ENCODE measurements around the gene CCDC136.

CCDC136 gene

GRCh38 chr7:128862571-128863432, 71.0 kb downstream of the CCDC136 start, which contains the start of gene ATP6V1F:
ATP6V1F (plus strand) TSS chr7:128862856; CDS start chr7:128862905, 49 bp downstream.
- peak; percentile 99 to 100 (median 99) for DNase-seq (ENCODE audit: low read depth in 2 of 3, low spot score in 2 of 3)

- peak in 1 of 3 experiments; percentile 12 for DNase-seq (ENCODE audit: low read depth in 2 of 3, low spot score in 2 of 3)
Measured at GRCh38 chr7:128863433-128863989, 71.7 kb downstream of the CCDC136 start.

DNA sequence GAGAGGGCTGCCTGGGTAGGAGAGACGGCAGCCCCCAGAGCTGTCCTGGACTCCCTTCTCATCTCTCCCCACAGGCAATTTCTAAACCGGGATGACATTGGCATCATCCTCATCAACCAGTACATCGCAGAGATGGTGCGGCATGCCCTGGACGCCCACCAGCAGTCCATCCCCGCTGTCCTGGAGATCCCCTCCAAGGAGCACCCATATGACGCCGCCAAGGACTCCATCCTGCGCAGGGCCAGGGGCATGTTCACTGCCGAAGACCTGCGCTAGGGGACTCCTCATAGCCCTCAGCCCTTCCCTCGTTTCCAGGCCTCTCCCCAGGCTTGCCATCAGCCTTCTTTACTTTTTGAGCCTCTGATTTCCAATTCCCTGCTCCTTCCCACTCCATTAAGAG, 73.5 kb downstream of the CCDC136 start:
- DNase-seq (ENCODE audit: low read depth in 2 of 3, low spot score in 2 of 3), result no peak

GRCh38 chr7:128865996-128866877, 74.5 kb downstream of the CCDC136 start:
- DNase-seq (ENCODE audit: low read depth in 2 of 3, low spot score in 2 of 3), result no peak

DNA sequence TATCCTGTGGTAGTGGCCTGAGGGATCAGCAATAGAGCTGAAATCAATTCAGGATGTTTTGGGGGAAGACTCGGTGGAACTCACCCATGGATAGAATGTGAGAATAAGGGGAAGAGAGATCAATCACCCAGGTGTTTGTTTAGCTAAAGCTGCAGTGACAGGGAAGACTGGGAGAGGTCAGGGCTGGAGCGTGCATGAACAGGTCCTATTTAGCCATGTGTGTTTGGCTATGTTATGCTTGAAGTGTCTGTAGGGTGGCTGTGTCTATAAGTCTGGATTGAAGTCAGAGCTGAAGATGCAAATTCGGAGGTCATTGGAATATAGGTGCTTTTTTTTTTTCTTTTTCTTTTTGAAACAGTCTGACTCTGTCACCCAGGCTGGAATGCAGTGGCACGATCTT, 75.5 kb downstream of the CCDC136 start:
- no peak for DNase-seq (ENCODE audit: low read depth in 2 of 3, low spot score in 2 of 3)

DNA sequence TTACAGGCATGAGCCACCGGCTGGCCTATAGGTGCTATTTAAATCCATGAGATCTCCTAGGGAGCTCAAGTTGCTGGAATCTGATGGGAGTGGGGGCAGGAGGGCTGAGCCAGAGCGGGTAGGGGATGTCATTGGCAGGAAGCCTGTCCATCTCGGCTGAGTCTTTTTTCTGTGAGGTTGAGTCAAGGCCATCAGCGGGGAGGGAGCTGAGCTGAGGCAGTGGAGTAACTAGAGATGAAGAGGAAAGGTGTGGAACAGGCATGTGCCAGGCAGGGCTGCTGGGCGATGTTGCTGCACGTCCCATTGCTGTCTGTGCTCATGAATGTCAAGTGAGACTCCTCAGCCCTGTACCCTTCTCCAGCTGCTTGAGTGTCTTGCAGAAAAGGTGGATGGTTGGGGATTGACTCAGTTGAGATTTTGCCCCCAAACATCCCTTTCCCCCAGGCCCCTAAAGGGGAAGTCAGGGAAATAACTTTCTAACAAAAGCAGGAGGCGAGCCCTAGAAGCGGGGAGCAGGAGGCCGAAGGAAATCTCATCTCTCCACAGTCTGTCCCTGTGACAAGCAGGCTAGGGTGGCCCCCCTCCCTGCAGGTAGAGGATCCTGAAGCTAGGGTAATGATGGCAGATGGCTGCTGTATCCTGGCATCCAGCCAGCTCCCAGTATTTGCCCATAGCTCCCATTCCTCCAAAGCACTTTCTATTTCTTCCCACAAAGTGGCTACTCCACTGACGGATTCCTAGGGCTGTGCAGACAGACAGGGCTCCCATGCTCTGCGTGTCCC, 76.3 kb downstream of the CCDC136 start:
- no peak for DNase-seq (ENCODE audit: low read depth in 2 of 3, low spot score in 2 of 3)

DNA sequence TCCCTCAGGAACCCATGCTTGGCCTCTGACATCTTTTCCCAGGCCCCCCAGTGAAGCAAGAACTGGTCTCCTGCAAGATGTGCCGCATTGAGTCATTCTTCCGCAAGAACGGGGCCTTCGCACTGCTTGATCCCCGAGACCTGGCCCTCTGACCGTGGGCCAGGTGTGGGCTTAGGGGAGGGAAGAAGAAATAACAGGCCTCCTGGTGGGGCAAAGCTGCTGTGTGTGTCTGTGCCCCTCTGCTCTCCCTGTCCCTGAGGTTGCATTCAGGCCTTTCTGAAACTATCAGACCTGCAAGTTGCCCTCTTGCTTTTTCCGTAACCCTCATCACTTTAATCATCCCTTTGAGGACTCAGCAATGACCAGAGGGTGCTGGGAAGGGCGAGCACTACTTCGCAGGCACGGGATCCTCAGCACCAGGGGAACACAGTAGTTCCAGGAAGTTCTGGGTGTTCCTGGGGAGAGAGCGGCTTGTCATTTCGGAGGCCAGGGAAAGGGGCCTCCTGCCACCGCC, 76.9 kb downstream of the CCDC136 start:
- no peak for DNase-seq (ENCODE audit: low read depth in 2 of 3, low spot score in 2 of 3)

DNA sequence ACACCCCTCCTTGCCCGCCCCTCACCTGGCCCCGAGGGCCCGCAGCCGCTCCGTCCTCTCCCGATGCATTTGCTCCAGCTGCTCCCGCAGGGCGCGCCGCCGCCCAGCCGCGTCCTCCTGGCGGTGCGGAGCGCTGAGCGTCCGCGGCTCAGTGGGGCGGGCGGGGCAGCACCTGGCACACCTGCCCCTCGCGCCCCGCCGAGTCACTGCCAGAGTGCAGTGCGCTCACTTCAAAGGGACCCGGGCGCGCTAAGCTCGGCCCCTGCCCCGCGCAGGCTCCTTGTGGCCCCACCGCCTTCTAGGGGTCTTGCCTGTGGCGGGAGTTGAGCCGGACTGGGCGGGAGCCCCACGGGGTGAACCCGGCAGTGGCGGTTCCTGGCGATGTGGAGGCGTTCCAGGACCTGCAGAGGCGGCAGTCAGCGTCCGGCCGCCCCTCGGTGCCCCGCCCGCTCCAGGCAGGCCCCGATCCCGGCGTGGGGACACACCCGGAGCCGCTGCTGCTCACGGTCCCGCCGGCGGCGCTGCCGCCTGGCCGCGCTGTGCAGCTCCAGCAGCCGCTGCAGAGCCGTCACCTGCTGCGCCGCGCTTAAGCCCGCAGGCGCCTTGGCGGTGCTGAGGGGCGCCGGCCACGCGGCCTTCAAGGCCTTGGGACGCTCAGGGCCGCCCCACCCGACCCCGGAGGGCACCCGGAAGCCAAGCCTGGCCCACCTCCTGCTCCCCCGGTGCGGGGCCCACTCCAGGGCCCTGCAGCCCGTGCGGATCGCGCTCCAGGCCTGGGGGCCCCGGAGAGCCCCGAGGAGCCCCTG, 77.6 kb downstream of the CCDC136 start:
- DNase-seq (ENCODE audit: low read depth in 2 of 3, low spot score in 2 of 3), result peak; percentile 11 to 43 (median 38)

DNA sequence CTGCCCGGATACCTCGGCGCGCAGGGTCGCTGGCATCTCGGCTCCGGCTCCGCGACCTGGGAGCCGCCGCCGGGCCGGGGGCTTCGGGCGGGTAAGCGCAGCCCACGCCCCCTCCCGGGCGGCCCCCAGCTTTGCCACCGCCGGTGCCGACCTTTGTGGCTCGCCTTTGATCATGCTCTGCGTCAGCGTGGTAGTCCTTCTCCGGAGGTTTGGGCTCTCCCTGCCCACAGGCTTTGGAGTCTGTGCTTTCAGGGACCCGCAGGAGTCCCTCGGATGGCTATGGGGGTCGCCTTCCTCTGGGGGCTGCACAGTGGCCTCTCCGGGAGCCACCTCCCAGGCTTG, 78.1 kb downstream of the CCDC136 start:
- DNase-seq (ENCODE audit: low read depth in 2 of 3, low spot score in 2 of 3), result no peak

GRCh38 chr7:128871050-128871449, 79.3 kb downstream of the CCDC136 start:
- DNase-seq (ENCODE audit: low read depth in 2 of 3, low spot score in 2 of 3), result no peak
